Measurements from ENCODE around the gene DOCK6.

The DOCK6 gene

DNA sequence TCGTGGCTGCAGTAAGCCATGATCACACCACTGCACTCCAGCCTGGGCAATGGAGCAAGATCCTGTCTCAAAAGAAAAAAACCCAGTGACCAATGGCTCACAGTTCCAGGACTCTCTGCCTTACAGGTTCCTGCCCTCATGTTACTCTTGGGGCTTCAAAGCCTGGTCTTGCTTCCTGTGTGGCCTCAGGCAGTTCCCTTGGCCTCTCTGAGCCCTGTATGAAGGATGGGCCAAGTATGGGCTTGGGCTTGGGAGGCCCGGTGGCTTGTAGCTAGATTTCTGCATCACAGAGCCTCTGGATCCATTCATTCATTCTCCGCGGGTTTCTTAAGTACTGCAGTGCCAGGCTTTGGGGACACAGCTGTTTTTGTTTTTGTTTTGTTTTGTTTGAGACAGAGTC, 32.9 kb upstream of the DOCK6 start:
- no peaks in the 10 kb centered on the region for H3K9me3 ChIP-seq (ENCODE audit: control insufficient read depth, insufficient read depth, low read depth, low read length)
- no peak overlapping the region for H3K4me3 ChIP-seq (ENCODE audit: low read depth, low read length)
- H3K36me3 ChIP-seq (ENCODE audit: control insufficient read depth in 2 of 2, insufficient read depth in 1 of 2, low read length in 2 of 2): no peaks in the 10 kb centered on the region
- no peaks in the 10 kb centered on the region; the same call in 1 of the 2 replicates for H3K4me1 ChIP-seq (ENCODE audit: control insufficient read depth, insufficient read depth, low read length)
- H3K27ac ChIP-seq (ENCODE audit: extremely low read depth, low read depth, low read length): no peak overlapping the region
- CTCF ChIA-PET: interaction anchor here (1.8 to 4.1 kb wide), 3 partner anchors 27 to 87 kb away, joined by 4 to 44 read pairs (median 5); no protein-coding TSS in a partner anchor
- POLR2A ChIA-PET: no interaction called here
- TF ChIP-seq ZNF658 (tag by site-specific recombination; IDR thresholded peaks at IDR 0.05): no peak
- TF ChIP-seq ZNF121 (tag by site-specific recombination; IDR thresholded peaks at IDR 0.05): peak; percentile 57; the same call in 1 of the 2 replicates
- TF ChIP-seq MYNN (tag by site-specific recombination; IDR thresholded peaks at IDR 0.05; ENCODE audit: borderline replicate concordance): no peak
- TF ChIP-seq ZEB2 (tag by site-specific recombination; IDR thresholded peaks at IDR 0.05): no peak
- TF ChIP-seq FEZF1 (tag by site-specific recombination; IDR thresholded peaks at IDR 0.05): no peak
- no peak for TF ChIP-seq ZIC2 (tag by site-specific recombination; IDR thresholded peaks at IDR 0.05)
- no peak for TF ChIP-seq ZNF670 (tag by site-specific recombination; IDR thresholded peaks at IDR 0.05; ENCODE audit: low read depth)

DNA sequence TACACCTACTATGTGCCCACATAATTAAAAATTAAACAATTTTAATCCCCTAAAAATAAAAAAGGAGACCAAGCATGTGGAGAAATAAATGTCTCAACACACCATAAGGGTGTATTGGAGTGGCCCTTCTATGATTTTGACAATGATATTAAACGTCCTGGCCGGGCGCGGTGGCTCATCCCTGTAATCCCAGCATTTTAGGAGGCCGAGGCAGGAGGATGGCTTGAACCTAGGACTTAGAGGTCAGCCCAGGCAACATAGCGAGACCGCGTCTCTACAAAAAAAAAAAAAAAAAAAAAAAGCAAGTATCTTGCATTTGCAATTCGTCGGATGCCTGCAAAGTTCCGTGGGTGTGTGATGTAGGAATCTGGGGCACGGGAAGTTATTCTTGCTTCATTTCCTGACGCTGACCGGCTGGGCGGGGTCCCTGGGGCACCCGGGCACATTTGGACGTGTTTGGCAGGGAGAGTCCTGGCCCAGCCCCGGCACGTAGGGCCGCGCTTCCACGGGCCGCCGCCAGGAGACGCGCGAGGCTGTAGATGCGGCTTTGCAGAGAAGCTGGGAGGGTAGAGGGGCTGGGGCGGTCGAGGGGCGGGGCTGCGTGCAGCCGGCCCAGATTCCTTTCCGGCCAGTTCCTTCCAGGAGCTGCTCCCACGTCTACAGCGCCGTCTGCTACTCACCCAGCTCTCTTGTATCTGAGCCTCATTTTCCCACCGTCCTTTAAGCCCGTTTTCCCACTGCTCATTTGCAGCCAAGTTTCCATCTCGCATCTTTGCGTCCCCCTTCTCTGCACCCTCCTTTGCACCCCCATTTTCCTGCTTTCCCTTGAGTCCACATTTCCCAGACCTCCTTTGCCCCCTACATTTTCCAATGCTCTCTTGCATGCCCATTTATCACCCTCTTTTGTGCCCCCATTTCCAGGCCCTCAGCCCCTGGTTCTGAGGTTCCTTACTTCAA, 31.4 kb upstream of the DOCK6 start:
- ChIA-PET POLR2A (interaction anchor here (0.6 to 1.1 kb wide), 15 partner anchors 12 to 473 kb away, joined by 3 to 15 read pairs (median 4); partner anchors contain the start of genes CCDC159, EPOR, ODAD3 and PRKCSH), CTCF (interaction anchor here (0.6 to 4.1 kb wide), 31 partner anchors 8 to 321 kb away, joined by 3 to 44 read pairs (median 4); partner anchors contain the start of genes ELAVL3, ODAD3, PRKCSH and SWSAP1)
- Histone ChIP-seq H3K36me3 (ENCODE audit: control insufficient read depth in 2 of 2, insufficient read depth in 1 of 2, low read length in 2 of 2) (no peaks in the 10 kb centered on the region), H3K4me1 (ENCODE audit: control insufficient read depth, insufficient read depth, low read length) (no peaks in the 10 kb centered on the region; the same call in 1 of the 2 replicates), H3K4me3 (ENCODE audit: low read depth, low read length) (no peak overlapping the region), H3K27ac (ENCODE audit: extremely low read depth, low read depth, low read length) (no peak overlapping the region), H3K9me3 (ENCODE audit: control insufficient read depth, insufficient read depth, low read depth, low read length) (no peaks in the 10 kb centered on the region)
- no peak for TF ChIP-seq SETDB1 (IDR thresholded peaks at IDR 0.05; ENCODE audit: insufficient read length, low read length)
- TF ChIP-seq ZNF2 (tag by site-specific recombination; IDR thresholded peaks at IDR 0.05): peak; percentile 89
- no peak for TF ChIP-seq ZNF473 (tag by site-specific recombination; IDR thresholded peaks at IDR 0.05)
- TF ChIP-seq ZBTB48 (tag by site-specific recombination; IDR thresholded peaks at IDR 0.05): peak; percentile 67
- TF ChIP-seq OVOL3 (tag by site-specific recombination; IDR thresholded peaks at IDR 0.05): no peak
- no peak for TF ChIP-seq ZNF239 (tag by site-specific recombination; IDR thresholded peaks at IDR 0.05)
- no peak for TF ChIP-seq ZSCAN16 (tag by site-specific recombination; IDR thresholded peaks at IDR 0.05)
- TF ChIP-seq, protein P1, sequence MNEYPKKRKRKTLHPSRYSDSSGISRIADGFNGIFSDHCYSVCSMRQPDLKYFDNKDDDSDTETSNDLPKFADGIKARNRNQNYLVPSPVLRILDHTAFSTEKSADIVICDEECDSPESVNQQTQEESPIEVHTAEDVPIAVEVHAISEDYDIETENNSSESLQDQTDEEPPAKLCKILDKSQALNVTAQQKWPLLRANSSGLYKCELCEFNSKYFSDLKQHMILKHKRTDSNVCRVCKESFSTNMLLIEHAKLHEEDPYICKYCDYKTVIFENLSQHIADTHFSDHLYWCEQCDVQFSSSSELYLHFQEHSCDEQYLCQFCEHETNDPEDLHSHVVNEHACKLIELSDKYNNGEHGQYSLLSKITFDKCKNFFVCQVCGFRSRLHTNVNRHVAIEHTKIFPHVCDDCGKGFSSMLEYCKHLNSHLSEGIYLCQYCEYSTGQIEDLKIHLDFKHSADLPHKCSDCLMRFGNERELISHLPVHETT (tag by site-specific recombination; IDR thresholded peaks at IDR 0.05): no peak
- TF ChIP-seq, protein P2, sequence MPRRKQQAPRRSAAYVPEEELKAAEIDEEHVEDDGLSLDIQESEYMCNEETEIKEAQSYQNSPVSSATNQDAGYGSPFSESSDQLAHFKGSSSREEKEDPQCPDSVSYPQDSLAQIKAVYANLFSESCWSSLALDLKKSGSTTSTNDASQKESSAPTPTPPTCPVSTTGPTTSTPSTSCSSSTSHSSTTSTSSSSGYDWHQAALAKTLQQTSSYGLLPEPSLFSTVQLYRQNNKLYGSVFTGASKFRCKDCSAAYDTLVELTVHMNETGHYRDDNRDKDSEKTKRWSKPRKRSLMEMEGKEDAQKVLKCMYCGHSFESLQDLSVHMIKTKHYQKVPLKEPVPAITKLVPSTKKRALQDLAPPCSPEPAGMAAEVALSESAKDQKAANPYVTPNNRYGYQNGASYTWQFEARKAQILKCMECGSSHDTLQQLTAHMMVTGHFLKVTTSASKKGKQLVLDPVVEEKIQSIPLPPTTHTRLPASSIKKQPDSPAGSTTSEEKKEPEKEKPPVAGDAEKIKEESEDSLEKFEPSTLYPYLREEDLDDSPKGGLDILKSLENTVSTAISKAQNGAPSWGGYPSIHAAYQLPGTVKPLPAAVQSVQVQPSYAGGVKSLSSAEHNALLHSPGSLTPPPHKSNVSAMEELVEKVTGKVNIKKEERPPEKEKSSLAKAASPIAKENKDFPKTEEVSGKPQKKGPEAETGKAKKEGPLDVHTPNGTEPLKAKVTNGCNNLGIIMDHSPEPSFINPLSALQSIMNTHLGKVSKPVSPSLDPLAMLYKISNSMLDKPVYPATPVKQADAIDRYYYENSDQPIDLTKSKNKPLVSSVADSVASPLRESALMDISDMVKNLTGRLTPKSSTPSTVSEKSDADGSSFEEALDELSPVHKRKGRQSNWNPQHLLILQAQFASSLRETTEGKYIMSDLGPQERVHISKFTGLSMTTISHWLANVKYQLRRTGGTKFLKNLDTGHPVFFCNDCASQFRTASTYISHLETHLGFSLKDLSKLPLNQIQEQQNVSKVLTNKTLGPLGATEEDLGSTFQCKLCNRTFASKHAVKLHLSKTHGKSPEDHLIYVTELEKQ (tag by site-specific recombination; IDR thresholded peaks at IDR 0.05; ENCODE audit: borderline replicate concordance): no peak
- no peak for TF ChIP-seq MZF1 (tag by site-specific recombination; IDR thresholded peaks at IDR 0.05; ENCODE audit: borderline replicate concordance)
- no peak for TF ChIP-seq ZNF785 (tag by site-specific recombination; IDR thresholded peaks at IDR 0.05)
- no peak for TF ChIP-seq ZNF837 (tag by site-specific recombination; IDR thresholded peaks at IDR 0.05)
- TF ChIP-seq ZNF654 (tag by site-specific recombination; IDR thresholded peaks at IDR 0.05; ENCODE audit: low read depth): peak; percentile 73
- TF ChIP-seq ZFP41 (tag by site-specific recombination; IDR thresholded peaks at IDR 0.05; ENCODE audit: borderline replicate concordance): no peak
- TF ChIP-seq ZNF560 (tag by site-specific recombination; IDR thresholded peaks at IDR 0.05; ENCODE audit: borderline replicate concordance): no peak
- TF ChIP-seq ZNF501 (tag by site-specific recombination; IDR thresholded peaks at IDR 0.05): peak; percentile 32; the same call in 1 of the 2 replicates
- TF ChIP-seq ZNF558 (tag by site-specific recombination; IDR thresholded peaks at IDR 0.05): no peak
- TF ChIP-seq, protein P3, sequence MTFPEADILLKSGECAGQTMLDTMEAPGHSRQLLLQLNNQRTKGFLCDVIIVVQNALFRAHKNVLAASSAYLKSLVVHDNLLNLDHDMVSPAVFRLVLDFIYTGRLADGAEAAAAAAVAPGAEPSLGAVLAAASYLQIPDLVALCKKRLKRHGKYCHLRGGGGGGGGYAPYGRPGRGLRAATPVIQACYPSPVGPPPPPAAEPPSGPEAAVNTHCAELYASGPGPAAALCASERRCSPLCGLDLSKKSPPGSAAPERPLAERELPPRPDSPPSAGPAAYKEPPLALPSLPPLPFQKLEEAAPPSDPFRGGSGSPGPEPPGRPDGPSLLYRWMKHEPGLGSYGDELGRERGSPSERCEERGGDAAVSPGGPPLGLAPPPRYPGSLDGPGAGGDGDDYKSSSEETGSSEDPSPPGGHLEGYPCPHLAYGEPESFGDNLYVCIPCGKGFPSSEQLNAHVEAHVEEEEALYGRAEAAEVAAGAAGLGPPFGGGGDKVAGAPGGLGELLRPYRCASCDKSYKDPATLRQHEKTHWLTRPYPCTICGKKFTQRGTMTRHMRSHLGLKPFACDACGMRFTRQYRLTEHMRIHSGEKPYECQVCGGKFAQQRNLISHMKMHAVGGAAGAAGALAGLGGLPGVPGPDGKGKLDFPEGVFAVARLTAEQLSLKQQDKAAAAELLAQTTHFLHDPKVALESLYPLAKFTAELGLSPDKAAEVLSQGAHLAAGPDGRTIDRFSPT (tag by site-specific recombination; IDR thresholded peaks at IDR 0.05): peak; percentile 74
- no peak for TF ChIP-seq ZNF354C (tag by site-specific recombination; IDR thresholded peaks at IDR 0.05; ENCODE audit: borderline replicate concordance, low read depth)
- TF ChIP-seq ZNF248 (tag by site-specific recombination; IDR thresholded peaks at IDR 0.05): no peak
- no peak; the same call in 1 of the 2 replicates for TF ChIP-seq ZNF324 (tag by site-specific recombination; IDR thresholded peaks at IDR 0.05)
